ENCODE data around the gene IFRD2.
"Not testable (repeated sequence)": the region's sequence is repeated elsewhere in the genome, so short reads cannot be mapped to it uniquely, and the experiment has no call there.

The IFRD2 gene

DNA sequence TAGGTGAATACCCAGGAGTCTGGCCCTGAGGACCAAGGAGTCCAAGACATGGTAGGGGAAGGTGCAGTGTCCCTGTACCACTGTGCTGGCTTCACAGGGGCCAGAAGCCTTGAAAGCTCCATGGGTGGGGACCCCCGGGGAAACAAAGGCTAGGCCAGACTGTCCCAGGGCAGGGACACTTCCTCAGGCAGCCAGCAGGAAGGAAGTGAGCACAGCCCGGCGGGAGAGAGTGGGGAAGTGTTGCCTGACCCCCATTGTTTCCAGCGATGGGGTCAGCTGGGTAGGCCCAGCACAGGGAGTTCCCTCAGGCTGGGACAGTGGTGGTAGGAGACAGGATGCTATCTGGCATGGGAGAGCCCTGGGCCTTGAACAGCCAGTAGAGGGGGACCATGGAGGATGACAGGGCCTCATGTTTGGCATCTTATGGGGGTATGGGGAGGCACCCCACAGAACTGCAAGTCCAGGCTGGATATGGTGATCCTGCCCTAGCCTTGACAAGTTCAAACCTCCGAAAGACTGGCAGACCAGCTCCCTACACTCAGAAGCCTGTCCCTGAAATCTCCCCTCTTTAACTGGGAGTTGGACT, 31.5 kb upstream of the IFRD2 start:
- DNase-seq: no peak

DNA sequence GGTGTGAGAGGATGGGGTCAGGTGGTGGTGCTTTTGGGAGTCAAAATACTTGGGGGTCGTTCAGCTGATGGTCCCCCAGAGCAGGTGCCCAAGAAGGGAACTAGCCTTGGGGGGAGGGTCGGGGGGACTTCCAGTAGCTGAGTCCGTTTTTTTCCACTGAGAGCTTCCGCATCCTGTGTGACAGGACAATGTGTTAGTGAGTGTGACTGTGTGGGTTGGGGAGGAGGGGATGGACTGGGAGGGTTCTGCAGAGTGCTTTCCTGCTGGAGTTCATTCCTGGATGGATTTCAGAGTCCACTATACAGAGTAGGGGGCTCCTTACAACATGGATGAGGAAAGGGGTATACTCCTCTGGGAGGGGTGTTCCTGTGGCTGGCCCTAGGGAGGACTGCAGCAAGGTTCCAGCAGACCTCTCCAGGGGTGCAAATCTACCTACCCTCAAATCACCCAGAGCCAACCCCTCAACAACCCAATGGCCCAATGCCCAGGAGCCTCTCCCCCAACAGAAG, 30.9 kb upstream of the IFRD2 start:
- DNase-seq: no peak

DNA sequence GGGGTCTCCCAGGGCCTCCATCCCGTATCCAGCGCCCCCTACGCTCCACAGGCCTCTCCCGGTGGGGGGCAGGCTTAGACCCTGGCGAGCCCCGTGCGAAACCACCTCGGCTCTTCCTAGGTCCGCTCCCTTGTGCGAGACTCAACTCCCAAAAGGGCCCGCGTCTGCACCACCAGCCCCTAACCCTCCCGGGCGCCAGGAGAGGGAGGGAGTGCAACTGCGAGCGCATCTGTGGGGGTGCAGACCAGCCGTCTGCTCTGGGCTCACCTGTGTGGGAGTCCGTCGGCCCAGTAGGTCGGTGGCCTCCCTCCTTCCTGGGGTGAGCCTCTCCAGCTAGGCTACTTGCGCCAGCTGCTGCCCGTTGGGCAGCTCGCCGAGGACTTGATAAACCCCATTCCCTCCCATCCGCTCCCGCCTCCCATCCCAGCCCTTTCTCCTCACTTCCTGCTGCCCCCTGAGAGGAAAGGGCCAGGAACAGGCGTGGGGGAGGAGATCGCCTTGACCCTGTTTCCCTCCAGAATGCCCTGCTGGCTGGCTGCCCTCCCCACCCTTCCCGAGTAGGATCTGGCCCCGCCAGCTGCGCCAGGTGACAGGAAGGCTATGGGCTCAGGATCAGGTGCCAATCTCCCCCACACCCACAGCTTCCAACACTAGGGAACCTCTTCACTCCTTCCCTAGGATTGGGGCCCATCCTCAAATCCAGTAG, 30.3 kb upstream of the IFRD2 start, which contains the start of gene HYAL2:
HYAL2 (minus strand) TSS at position 360 of the 706 bp plus-strand sequence. CDS start 2,256 bp downstream, outside the sequence.
- peak; percentile 41 for DNase-seq

DNA sequence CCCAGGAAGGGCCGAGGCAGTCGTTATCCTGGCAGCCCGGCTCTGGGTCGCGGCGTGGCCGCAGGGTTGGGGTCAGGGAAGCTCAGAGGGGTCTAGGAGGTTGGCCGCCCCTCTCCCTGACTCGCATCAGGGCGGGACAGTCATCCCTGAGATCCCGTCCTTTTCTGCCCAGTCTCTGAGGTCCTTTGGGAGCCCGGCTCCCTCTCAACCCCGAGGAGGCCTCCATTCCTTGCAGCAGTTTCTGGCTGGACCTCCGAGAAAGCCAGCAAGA, 29.8 kb upstream of the IFRD2 start:
- DNase-seq: no peak

DNA sequence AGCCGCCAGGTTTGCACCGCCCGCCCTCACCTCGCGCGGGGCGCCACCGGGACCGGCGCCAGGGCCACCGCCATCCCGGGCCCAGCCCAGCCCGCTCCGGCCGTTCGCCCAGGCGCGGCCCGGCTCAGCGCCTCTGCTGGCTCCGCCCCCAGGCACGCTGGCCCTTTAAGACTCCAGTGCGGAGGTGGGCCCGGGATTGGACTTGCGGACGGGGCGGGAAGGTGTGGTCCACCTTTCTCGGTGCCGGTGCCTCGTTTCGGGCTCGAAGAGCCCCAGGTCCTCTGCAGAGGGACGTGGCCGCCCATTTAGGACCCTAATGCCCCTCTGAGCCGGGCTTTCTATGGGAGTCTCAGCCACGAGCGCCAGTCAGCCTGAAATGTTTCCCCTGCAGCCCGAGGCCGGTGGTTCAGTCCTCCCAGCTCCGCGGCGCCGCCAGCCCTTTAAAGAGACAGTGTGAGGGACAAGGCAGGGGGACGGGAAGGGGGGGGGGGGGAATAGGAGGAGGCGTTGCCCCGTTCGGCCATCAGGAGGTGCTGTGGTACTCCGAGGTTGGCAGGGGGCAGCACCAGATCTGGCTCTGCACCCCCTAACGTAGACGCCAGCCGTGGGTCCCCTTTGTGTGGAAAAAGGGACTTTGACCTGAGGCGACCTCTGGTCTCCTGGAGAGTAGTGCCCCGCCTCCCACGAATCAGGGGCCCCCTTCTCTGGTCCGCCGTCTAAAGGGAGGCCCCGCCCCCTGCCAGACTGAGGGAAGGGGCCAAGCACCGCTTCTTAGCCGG, 29.3 kb upstream of the IFRD2 start:
- DNase-seq: peak; percentile 54

DNA sequence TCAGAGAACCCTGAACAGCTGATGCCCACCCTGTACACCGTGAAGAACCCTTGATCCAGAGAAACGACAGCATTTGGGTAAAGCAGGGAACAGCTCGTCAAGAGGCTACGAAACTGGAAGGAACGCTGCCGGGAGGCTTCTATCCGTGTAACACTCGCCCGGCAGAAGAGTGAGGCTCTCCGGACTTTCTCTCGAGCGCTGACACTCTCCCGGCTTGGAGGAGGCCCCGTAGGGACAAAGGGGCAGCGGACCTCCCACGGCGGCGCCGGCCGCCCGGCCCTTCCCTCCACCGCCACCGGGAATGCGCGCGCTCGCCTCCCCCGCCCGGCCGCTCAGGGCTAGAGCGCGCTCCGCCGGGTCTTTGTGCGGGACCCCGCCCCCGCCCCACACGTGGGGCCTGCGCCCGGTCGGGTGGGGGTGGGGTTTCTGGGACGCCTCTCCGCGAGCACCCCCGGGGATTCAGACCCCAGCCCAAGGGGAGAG, 28.7 kb upstream of the IFRD2 start:
- DNase-seq: no peak

DNA sequence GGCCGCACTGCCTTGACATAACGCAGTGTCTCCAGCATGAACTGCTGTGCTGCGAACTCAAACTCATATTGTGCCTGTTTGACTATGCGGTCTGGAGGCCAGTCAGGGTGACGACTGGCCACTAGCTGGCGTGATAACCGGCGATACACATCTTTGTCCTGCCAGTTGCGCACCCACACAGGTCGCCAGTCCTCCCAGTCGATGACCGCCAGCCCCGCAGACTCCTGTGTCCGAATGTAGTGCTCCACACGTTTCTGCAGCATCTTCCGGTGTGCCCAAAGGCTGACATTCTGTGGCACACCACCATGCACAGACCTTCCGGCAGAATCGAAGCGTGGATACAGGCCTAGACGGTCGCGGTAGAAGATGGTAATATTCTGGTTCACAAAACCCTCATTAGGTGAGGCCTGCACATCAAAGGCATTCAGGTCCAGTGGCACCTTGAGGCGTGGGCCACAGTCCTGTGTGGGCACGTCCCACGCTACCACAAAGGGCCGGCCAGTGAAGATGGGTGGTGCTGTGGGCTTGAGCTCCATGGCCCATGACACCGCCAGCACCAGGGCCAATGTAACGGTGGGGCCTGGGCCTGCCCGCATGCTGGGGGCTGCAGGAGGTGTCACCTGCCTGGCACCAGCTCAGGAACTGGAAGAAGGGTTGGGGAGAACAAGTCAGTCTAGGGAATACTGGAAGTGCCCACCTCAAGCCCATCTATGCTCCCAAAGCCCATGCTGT, 27.8 kb upstream of the IFRD2 start:
- no peak for DNase-seq

DNA sequence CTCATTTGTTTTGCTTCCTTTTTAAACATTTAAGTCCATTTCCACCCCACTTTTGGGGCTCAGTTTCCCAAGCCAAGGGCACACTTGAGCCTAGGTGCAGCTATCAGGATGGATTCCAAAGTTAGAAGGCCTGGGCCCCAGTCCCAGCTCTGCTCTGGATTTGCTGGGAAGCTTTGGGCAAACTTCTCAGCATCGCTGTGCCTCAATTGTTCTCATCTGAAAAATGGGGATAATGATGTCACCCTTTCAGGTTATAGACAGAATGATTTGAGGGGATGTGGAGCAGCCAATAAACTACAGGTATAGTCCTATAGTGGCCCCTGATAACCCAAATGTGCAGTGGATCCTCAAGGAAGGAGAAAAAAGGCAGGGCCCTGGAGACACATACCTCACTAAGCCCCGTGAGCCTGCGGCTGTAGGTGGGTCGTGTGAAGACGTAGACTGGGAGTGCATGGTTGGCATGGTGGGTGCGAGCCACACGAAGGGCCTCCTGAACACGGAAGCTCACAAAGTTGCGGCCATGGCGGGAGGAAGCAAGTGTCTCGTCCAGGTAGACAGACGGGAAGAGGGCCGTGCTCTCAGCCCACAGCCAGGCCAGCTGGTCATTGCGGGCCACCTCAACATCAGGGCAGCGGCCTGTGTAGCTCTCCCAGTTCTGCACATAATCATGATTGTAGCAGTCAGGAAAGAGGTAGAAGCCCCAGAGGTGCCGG, 27.1 kb upstream of the IFRD2 start:
- DNase-seq: no peak

DNA sequence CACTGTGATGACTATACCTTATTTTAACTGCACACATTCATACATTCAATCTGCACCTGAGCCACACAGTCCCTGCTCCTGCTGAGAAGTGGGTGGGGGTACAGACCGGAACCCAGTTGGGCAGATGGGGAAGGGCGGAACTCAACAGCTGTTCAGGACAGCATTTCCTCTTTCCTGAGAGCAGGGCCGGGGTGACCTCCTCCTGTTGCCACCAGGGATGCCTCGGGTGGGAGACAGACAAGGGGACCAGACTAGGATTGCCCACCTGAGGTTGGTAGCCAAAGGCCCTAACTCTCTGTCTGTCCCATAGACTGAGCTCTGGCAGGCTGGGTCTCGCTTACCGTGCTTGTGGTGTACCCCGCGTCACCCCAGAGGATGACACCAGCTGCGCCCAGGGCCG, 26.4 kb upstream of the IFRD2 start:
- no peak for DNase-seq

DNA sequence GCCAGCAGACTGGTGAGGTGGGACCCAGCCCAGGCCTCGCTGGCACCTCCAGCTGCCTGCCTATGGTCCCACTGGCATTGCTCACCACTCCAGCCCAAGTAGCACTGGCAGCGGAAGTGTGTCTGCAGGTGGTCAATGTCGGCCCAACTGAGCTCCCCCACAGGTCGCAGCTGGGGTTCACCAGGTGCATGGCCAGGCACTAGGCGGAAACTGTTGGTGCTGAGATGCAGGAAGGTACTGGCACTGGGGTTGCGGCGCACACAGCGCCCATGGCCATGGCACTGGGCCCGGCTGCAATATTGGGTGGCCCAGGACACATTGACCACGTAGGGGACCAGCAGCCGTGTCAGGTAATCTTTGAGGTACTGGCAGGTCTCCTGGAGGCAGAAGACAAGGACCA, 25.9 kb upstream of the IFRD2 start:
- DNase-seq: no peak

DNA sequence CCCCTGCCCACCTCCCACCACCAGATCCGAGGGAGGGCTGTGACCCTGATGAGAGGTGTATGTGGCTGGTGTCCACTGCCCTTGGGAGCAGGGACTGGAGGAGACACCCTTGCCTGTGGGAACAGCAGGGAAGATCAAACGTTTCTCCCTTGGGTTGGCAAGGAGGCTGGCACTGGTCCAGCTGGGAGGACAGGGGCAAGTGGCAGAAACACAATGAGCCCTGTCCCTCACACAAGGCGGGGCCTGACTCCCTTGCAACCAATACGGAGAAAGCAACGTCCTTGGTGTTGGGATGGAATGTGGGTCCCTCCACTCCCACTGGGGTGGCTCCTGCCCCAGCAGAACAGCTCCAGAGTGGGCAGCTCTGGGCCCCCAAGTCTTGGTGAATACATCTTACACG, 25.1 kb upstream of the IFRD2 start:
- no peak for DNase-seq

DNA sequence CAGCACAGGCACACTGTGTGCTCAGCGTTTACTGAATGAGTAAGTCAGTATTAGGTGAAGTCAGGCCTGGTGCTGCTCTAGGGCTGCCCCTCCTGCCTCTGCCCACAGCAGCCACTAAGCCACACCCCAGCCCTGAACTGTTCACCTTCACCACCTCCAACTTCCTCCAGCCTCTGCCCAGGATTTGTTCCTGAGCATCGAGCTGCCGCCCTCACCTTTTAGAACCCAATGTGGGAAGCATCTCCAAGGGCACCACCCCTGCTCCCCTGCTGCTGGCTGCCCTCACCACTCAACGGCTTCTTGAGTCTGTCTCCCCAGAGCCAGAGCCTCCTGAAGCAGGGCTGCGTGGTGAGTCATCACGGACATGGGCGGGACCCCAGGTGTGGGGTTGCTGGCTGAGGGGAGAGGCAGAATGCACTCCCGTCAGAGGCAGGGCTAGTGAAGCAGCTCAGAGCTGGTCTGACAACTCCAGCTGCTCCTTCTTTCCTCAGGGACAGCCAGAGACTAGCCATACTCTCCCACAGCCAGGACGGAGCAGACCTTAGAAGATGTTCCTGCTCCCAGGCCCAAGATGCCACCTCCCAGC, 24.5 kb upstream of the IFRD2 start:
- DNase-seq: no peak

DNA sequence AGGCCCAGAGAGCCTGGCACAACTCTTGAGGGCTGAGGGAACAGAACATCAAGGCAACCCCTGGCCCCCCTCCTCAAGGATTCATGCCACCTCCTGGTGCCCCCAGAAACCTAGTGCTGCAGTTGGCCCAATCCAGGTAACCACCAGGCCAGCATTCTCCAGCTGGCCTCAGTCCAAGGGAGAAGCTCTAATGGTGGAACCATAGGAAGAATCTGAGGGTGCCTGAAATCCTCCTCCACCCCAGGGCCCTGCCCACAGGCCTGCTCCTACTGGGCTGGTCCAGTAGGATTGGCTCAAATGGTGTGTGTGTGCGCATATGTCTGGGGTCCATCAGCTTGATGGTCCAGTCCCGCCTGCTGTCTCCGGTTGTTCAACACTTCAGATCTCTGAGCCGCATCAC, 22.6 kb upstream of the IFRD2 start:
- DNase-seq: no peak

DNA sequence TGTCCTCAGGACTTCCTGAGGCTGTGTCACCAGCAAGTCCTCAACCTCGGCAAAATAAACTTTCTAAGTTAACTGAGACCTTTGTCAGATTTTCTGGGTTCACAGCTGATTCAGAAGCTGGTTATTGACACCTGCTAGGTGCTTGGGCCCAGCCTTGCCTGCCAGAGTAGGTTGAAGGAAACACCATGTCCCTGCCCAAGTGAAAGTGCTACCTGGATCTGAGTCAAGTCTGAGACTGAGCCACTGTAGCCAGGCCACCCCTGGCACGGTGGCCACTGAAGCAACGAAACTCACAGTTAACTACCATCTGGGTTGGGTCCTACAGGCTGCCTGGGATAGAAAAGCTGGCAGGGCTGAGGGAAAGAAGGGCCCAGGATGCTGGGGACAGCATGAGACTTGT, 22.1 kb upstream of the IFRD2 start:
- DNase-seq: no peak

DNA sequence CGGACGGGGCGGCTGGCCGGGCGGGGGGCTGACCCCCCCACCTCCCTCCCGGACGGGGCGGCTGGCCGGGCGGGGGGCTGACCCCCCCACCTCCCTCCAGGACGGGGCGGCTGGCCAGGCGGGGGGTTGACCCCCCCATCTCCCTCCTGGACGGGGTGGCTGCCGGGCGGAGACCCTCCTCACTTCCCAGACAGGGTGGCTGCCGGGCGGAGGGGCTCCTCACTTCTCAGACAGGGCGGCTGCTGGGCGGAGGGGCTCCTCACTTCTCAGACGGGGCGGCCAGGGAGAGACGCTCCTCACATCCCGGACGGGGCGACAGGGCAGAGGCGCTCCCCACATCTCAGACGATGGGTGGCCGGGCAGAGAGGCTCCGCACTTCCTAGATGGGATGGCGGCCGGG, 19.8 kb upstream of the IFRD2 start:
- DNase-seq: not testable (repeated sequence)

DNA sequence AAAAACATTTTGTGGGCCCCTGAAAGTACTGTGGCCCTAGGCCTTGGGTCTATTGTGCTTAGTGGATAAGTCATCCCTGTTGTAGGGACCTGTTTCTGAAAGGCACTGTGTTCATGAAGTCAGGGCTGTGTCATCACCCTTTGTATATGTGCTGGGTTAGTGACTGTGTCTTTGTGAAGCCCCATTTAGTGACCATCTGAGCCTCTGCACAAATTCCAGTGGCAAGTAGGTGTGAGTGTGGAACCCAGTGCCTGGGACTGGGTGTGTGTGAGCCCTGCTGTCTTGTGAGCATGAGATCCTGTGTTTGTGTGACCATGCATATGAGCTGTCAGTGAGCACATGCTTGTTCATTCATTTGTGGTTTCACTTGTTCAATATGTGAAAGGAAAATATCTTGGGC, 12.4 kb upstream of the IFRD2 start:
- DNase-seq: no peak

DNA sequence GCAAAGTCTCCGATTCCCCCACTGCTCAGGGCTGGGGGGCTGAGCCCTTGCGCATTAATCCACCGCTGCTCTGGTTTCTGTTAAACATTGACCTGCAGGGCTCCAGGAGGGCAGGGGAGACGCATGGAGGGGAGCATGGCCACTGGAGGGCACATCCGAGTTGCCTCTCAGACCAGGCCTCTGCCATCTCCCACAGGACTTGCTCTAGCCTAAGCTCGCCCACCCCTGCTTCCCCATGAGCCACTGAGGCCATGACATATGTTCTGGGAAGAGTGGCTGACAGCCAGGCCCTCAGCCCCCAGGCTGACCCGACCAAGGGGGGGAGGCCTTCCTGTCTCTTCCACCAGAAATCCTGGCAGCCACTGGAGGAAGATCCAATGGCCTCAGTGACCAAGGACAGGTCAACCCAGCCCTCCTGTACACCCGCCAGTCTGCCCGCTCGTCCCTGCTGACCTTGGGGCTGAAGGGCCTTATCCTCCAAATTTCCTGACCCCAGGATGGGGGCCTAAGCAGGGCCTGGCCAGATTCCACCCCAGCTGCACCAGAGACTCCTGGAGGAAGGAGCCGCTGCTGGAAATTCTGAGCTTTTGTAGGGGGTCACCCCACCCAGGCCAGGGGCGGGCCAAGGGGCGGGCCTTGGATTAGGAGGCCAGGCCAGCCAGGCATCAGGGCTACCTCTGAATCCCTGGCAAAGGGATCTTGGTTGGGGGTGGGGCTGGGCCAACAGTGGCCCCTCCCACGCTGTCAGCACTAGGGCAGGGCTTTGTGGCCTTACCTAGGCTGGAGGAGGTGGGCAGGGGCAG, 11.0 kb upstream of the IFRD2 start, which contains the start of gene HYAL1:
HYAL1 (minus strand) TSS at position 562 of the 803 bp plus-strand sequence. CDS start 618 bp downstream, outside the sequence.
- DNase-seq: no peak

DNA sequence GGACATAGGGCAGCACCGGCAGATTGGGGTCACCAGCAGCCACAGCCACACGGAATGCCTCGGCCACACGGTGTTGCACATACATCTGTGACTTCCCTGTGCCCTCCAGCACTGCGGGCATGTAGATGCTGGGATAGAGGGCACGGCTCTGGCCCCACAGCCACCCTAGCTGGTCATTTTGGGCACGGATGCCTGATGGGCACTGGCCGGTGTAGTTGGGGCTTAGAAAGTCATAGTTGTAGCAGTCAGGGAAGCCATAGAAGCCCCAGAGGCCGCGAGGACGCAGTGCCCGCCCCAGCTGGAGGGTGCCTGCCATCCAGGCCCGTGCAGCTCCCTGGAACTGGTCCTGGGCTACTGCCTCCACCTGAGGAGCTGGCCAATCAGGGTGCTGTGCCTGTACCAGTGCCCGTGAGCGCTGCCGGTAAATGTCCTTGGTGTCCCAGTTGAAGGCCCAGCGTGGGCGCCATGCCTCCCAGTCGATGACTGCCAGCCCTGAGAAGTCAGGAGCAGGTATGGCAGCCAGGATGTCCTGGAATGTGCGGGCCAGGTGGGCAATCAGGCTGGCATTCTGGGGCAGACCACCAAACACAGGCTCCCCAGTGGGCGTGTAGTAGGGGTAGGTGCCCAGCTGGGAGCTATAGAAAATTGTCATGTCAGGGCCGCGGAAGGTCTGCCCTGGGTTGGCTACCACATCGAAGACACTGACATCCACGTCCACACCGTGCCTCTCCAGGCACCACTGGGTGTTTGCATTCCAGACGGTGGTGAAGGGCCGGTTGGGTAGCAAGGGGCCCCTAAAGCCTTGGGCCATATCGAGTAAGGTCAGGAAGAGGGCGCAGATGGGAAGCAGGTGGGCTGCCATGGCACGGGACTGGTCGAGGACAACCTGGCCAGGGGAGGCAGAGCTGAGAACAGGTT, 10.1 kb upstream of the IFRD2 start:
- no peak for DNase-seq

DNA sequence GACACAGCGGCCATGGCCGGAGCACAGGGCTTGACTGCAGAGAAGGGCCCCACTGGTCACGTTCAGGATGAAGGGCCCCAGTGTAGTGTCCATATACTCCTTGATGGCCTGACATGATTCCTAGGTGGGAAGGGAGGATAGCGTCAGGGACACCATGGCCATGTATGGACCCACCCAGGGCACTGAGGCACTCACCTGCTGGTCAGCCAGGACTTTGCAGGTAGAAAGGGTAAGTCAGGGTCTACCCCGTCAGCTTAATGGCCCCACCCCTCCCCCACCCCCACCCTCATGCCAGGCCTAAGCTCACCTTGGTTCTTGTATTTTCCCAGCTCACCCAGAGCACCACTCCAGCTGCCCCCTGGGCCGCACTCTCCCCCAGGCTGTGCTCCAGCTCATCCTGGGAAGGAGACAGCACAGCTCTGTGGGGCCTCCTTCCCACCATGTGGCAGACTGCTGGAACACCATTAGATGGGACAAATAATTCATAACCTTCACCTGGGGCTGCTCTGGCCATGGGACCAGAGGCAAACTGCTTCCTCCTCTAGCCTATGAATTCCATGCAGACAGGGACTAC, 8.5 kb upstream of the IFRD2 start:
- DNase-seq: no peak

Measured in DMS153 (cell line).